GM21367 (cell line): ENCODE measurements around the gene PDE6B.
"Not testable (repeated sequence)": the region's sequence is repeated elsewhere in the genome, so short reads cannot be mapped to it uniquely, and the experiment has no call there.

Experiments used
- ATAC-seq: cut with Tn5 transposase; IDR thresholded peaks from one replicate; pipeline ENCODE4 v1.9.1; 2021; ENCODE audit not compliant: unreplicated experiment

PDE6B gene

GRCh38 chr4:635851-636627 is 10.7 kb downstream of the PDE6B start:
- no peak for ATAC-seq

GRCh38 chr4:636628-637159 is 11.3 kb downstream of the PDE6B start:
- ATAC-seq: no peak

GRCh38 chr4:637536-638280 is 12.3 kb downstream of the PDE6B start:
- no peak for ATAC-seq

GRCh38 chr4:642366-642765 is 17.0 kb downstream of the PDE6B start:
- ATAC-seq: not testable (repeated sequence)

GRCh38 chr4:646460-646859 is 21.1 kb downstream of the PDE6B start:
- no peak for ATAC-seq

- no peak for ATAC-seq
Measured at GRCh38 chr4:647481-647880, 22.1 kb downstream of the PDE6B start.

GRCh38 chr4:648579-649292 is 23.4 kb downstream of the PDE6B start:
- ATAC-seq: no peak

- ATAC-seq: no peak
Measured at GRCh38 chr4:649293-649625, 23.9 kb downstream of the PDE6B start.

- no peak for ATAC-seq
Measured at GRCh38 chr4:649751-650310, 24.5 kb downstream of the PDE6B start.

- ATAC-seq: no peak
Measured at GRCh38 chr4:650461-650860, 25.1 kb downstream of the PDE6B start.

GRCh38 chr4:650951-651883 is 25.8 kb downstream of the PDE6B start:
- no peak for ATAC-seq

- no peak for ATAC-seq
Measured at GRCh38 chr4:651884-652642, 26.7 kb downstream of the PDE6B start.

- ATAC-seq: no peak
Measured at GRCh38 chr4:653080-653821, 27.9 kb downstream of the PDE6B start.

- ATAC-seq: no peak
Measured at GRCh38 chr4:653831-654502, 28.6 kb downstream of the PDE6B start.

- no peak for ATAC-seq
Measured at GRCh38 chr4:654503-654845, 29.1 kb downstream of the PDE6B start.

- ATAC-seq: no peak
Measured at GRCh38 chr4:654871-655463, 29.6 kb downstream of the PDE6B start.

GRCh38 chr4:655464-656151 is 30.2 kb downstream of the PDE6B start:
- no peak for ATAC-seq
